Measurements from ENCODE around the gene VTI1A. TPM values are rescaled to one million over a fixed set of nuclear protein-coding genes. Genes with fewer than 3 reads are reported as not detected.

Gene VTI1A
- total and polyA plus RNA-seq, 2 of the 13 experiments (the other 11 are each of a cell fraction or from before 2014, with no cell fraction given), result 11.7 to 32.7 TPM

DNA sequence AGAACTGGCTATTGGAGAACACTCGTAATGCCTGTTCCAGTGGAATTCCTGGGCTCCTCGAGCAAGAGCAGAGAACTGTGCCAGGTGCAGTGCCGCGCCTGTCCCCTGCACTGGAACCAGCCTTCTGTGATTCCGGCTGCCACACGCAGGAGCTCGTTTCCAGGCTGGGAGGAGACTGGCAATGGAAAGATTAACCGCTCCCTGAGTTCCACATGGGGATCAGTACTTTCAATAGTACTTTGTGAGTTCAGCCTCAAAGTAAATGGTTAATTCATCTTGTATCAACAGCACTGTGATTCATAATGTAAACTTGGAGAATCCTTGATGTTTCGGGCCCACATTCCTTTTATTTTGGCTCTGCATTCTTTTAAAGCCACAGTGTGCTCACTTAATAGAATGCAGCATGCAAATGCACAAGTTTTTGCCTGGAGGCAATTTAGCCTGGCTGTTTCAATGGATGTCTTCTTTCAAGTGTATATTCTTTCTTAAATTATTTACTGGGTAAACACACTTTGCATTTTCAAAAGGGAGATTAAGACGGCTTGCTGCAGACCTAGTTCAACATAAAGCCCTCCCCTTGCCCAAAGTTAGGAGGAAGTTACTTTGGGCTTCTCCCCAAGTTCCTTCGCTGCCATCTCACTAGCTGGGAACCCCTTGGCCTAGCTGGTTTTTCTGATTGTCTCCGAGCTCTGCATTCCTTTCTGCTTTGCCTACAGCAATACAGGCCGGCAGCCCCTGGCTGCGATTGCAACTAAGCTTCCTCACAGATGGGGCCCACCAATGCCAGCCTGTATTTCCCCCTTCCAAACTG lies 364.9 kb downstream of the VTI1A start (continued):
- peak; percentile 69; the same call in 1 of the 2 replicates for TF ChIP-seq PHF21A (CRISPR knock-in tag; IDR thresholded peaks at IDR 0.05)
- TF ChIP-seq CREB1 (IDR thresholded peaks at IDR 0.05), result no peak
- 0 out of 2 replicates have a peak, but pooled peaks have one; percentile 48 for TF ChIP-seq CREB1 (CRISPR knock-in tag; IDR thresholded peaks at IDR 0.05)
- no peak for TF ChIP-seq ZNF75D (CRISPR knock-in tag; IDR thresholded peaks at IDR 0.05; ENCODE audit: borderline replicate concordance)
- TF ChIP-seq, protein P1, sequence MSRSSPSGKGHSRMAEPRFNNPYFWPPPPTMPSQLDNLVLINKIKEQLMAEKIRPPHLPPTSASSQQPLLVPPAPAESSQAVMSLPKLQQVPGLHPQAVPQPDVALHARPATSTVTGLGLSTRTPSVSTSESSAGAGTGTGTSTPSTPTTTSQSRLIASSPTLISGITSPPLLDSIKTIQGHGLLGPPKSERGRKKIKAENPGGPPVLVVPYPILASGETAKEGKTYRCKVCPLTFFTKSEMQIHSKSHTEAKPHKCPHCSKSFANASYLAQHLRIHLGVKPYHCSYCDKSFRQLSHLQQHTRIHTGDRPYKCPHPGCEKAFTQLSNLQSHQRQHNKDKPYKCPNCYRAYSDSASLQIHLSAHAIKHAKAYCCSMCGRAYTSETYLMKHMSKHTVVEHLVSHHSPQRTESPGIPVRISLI (CRISPR knock-in tag; IDR thresholded peaks at IDR 0.05; ENCODE audit: borderline replicate concordance), result peak; percentile 45; the same call in 1 of the 2 replicates
- TF ChIP-seq CBX1 (IDR thresholded peaks at IDR 0.05; ENCODE audit: low read depth), result no peak
- TF ChIP-seq CBFB (CRISPR knock-in tag; IDR thresholded peaks at IDR 0.05), result 0 out of 2 replicates have a peak, but pooled peaks have one; percentile 43
- TF ChIP-seq KAT8 (CRISPR knock-in tag; IDR thresholded peaks at IDR 0.05), result peak; percentile 72; the same call in 1 of the 2 replicates
- TF ChIP-seq SIN3B (IDR thresholded peaks at IDR 0.05; ENCODE audit: low read length), result no peak
- TF ChIP-seq POLR2AphosphoS2 (IDR thresholded peaks at IDR 0.05; ENCODE audit: low read depth, low read length), result no peak
- TF ChIP-seq, protein P2, sequence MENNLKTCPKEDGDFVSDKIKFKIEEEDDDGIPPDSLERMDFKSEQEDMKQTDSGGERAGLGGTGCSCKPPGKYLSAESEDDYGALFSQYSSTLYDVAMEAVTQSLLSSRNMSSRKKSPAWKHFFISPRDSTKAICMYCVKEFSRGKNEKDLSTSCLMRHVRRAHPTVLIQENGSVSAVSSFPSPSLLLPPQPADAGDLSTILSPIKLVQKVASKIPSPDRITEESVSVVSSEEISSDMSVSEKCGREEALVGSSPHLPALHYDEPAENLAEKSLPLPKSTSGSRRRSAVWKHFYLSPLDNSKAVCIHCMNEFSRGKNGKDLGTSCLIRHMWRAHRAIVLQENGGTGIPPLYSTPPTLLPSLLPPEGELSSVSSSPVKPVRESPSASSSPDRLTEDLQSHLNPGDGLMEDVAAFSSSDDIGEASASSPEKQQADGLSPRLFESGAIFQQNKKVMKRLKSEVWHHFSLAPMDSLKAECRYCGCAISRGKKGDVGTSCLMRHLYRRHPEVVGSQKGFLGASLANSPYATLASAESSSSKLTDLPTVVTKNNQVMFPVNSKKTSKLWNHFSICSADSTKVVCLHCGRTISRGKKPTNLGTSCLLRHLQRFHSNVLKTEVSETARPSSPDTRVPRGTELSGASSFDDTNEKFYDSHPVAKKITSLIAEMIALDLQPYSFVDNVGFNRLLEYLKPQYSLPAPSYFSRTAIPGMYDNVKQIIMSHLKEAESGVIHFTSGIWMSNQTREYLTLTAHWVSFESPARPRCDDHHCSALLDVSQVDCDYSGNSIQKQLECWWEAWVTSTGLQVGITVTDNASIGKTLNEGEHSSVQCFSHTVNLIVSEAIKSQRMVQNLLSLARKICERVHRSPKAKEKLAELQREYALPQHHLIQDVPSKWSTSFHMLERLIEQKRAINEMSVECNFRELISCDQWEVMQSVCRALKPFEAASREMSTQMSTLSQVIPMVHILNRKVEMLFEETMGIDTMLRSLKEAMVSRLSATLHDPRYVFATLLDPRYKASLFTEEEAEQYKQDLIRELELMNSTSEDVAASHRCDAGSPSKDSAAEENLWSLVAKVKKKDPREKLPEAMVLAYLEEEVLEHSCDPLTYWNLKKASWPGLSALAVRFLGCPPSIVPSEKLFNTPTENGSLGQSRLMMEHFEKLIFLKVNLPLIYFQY (CRISPR knock-in tag; IDR thresholded peaks at IDR 0.05; ENCODE audit: borderline replicate concordance), result 0 out of 2 replicates have a peak, but pooled peaks have one; percentile 43
- TF ChIP-seq, protein P3, sequence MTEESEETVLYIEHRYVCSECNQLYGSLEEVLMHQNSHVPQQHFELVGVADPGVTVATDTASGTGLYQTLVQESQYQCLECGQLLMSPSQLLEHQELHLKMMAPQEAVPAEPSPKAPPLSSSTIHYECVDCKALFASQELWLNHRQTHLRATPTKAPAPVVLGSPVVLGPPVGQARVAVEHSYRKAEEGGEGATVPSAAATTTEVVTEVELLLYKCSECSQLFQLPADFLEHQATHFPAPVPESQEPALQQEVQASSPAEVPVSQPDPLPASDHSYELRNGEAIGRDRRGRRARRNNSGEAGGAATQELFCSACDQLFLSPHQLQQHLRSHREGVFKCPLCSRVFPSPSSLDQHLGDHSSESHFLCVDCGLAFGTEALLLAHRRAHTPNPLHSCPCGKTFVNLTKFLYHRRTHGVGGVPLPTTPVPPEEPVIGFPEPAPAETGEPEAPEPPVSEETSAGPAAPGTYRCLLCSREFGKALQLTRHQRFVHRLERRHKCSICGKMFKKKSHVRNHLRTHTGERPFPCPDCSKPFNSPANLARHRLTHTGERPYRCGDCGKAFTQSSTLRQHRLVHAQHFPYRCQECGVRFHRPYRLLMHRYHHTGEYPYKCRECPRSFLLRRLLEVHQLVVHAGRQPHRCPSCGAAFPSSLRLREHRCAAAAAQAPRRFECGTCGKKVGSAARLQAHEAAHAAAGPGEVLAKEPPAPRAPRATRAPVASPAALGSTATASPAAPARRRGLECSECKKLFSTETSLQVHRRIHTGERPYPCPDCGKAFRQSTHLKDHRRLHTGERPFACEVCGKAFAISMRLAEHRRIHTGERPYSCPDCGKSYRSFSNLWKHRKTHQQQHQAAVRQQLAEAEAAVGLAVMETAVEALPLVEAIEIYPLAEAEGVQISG (CRISPR knock-in tag; IDR thresholded peaks at IDR 0.05), result 0 out of 2 replicates have a peak, but pooled peaks have one; percentile 23
- TF ChIP-seq, protein P4, sequence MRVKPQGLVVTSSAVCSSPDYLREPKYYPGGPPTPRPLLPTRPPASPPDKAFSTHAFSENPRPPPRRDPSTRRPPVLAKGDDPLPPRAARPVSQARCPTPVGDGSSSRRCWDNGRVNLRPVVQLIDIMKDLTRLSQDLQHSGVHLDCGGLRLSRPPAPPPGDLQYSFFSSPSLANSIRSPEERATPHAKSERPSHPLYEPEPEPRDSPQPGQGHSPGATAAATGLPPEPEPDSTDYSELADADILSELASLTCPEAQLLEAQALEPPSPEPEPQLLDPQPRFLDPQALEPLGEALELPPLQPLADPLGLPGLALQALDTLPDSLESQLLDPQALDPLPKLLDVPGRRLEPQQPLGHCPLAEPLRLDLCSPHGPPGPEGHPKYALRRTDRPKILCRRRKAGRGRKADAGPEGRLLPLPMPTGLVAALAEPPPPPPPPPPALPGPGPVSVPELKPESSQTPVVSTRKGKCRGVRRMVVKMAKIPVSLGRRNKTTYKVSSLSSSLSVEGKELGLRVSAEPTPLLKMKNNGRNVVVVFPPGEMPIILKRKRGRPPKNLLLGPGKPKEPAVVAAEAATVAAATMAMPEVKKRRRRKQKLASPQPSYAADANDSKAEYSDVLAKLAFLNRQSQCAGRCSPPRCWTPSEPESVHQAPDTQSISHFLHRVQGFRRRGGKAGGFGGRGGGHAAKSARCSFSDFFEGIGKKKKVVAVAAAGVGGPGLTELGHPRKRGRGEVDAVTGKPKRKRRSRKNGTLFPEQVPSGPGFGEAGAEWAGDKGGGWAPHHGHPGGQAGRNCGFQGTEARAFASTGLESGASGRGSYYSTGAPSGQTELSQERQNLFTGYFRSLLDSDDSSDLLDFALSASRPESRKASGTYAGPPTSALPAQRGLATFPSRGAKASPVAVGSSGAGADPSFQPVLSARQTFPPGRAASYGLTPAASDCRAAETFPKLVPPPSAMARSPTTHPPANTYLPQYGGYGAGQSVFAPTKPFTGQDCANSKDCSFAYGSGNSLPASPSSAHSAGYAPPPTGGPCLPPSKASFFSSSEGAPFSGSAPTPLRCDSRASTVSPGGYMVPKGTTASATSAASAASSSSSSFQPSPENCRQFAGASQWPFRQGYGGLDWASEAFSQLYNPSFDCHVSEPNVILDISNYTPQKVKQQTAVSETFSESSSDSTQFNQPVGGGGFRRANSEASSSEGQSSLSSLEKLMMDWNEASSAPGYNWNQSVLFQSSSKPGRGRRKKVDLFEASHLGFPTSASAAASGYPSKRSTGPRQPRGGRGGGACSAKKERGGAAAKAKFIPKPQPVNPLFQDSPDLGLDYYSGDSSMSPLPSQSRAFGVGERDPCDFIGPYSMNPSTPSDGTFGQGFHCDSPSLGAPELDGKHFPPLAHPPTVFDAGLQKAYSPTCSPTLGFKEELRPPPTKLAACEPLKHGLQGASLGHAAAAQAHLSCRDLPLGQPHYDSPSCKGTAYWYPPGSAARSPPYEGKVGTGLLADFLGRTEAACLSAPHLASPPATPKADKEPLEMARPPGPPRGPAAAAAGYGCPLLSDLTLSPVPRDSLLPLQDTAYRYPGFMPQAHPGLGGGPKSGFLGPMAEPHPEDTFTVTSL (CRISPR knock-in tag; IDR thresholded peaks at IDR 0.05; ENCODE audit: borderline replicate concordance), result peak; percentile 63; the same call in 1 of the 2 replicates

All from HepG2 (cell line).